Panc1 (cell line): Measurements from ENCODE around the gene ZNF689. TPM values are rescaled to one million over a fixed set of nuclear protein-coding genes. Genes with fewer than 3 reads are reported as not detected.

Source experiments
- ATAC-seq: fragments of 200-7000 bp; cut with Tn5 transposase; 2 replicates; pipeline ENCODE4 v1.9.1; 2020; ENCODE audit warnings: mild to moderate bottlenecking, moderate library complexity
- BruUV-seq: library from RNA; stranded (reverse); fragments of 400-500 nt; replicated peaks from 2 replicates; lab custom pipeline; 2021; lab: Mats Ljungman, UMichigan
- CTCF ChIA-PET: fragments of 300-600 bp; sonication (Branson Sonifier 250); formaldehyde crosslinking; loops from one replicate; lab custom pipeline; 2022; ENCODE audit warnings: antibody characterized with exemption; lab: Charles Lee
- POLR2A ChIA-PET: fragments of 300-600 bp; sonication (Branson Sonifier 250); formaldehyde crosslinking; loops from one replicate; lab custom pipeline; 2022; ENCODE audit warnings: antibody characterized with exemption; lab: Charles Lee
- DNase-seq: peaks from one replicate; pipeline ENCODE4 v3.0.0-alpha.2; 2010; ENCODE audit warnings: low read depth, low spot score
- H3K27ac ChIP-seq: 2 replicates; pipeline ENCODE4 v1.5.1; 2011; ENCODE audit warnings: mild to moderate bottlenecking, low read length, inconsistent platforms
- H3K27me3 ChIP-seq: fragments of 200-500 bp; sonication (Bioruptor generic); 2 replicates; pipeline ENCODE4 v1.6.0; 2014; ENCODE audit warnings: low read length, inconsistent platforms; ENCODE audit not compliant: control insufficient read depth, insufficient read depth
- H3K36me3 ChIP-seq: fragments of 200-500 bp; sonication (Bioruptor generic); 2 replicates; pipeline ENCODE4 v1.5.1; 2014; ENCODE audit warnings: inconsistent platforms, mild to moderate bottlenecking, low read length, moderate library complexity; ENCODE audit not compliant: control insufficient read depth, insufficient read depth
- H3K4me1 ChIP-seq: 2 replicates; pipeline ENCODE4 v1.5.1; 2011; ENCODE audit warnings: inconsistent platforms, mild to moderate bottlenecking, low read length, moderate library complexity; ENCODE audit not compliant: control insufficient read depth, insufficient read depth
- H3K4me3 ChIP-seq, 2 experiments: 2 replicates each; pipeline ENCODE4 v1.5.1; 2011 to 2012; ENCODE audit warnings: low read depth in 2 of 2, low read length in 2 of 2, mild to moderate bottlenecking in 2 of 2, inconsistent platforms in 1 of 2, moderate library complexity in 1 of 2
- H3K9me3 ChIP-seq: fragments of 200-500 bp; sonication (Bioruptor generic); 2 replicates; pipeline ENCODE4 v1.5.1; 2014; ENCODE audit warnings: low read depth, mild to moderate bottlenecking, inconsistent platforms, low read length, moderate library complexity; ENCODE audit not compliant: control insufficient read depth, insufficient read depth
- POLR2AphosphoS5 ChIP-seq: IDR thresholded peaks from 2 replicates; pipeline ENCODE4 v1.6.1; 2012; ENCODE audit warnings: mild to moderate bottlenecking, low read depth, low read length, moderate library complexity
- SIN3A ChIP-seq: IDR thresholded peaks from 2 replicates; pipeline ENCODE4 v1.6.1; 2012; ENCODE audit warnings: low read depth, mild to moderate bottlenecking, low read length, moderate library complexity, borderline replicate concordance; ENCODE audit not compliant: insufficient read depth
- TCF7L2 ChIP-seq: IDR thresholded peaks from 2 replicates; pipeline ENCODE4 v1.6.1; 2011; ENCODE audit warnings: mild to moderate bottlenecking, low read depth, low read length, inconsistent platforms
- in situ Hi-C: cut with HindIII; loops from 2 replicates; pipeline ENCODE4 v1.10.0; 2016; ENCODE audit warnings: low sequenced_read_pairs, low pct_unique_long_range_greater_than_20kb
- intact Hi-C: fragments of 100-400 bp; cut with micrococcal nuclease; formaldehyde crosslinking; loops from one replicate; pipeline ENCODE4 v1.10.0; 2022; ENCODE audit not compliant: unreplicated experiment
- total RNA-seq: library from RNA; stranded (reverse); gene quantifications from one replicate; pipeline ENCODE4 v1.2.1, GENCODE V29; 2021; ENCODE audit not compliant: unreplicated experiment
- TF ChIP-seq, protein P1 (sequence below), 2 experiments: IDR thresholded peaks; 2 replicates each; pipeline ENCODE4 v1.6.1; 2011 to 2012; ENCODE audit warnings: low read depth in 2 of 2, control low read depth in 1 of 2, low read length in 1 of 2, mild to moderate bottlenecking in 1 of 2, moderate library complexity in 1 of 2; ENCODE audit not compliant: insufficient read depth in 1 of 2
- TF ChIP-seq, protein P2 (sequence below): fragments of 450-650 bp; IDR thresholded peaks from 2 replicates; pipeline ENCODE4 v1.5.1; 2017; ENCODE audit warnings: mild to moderate bottlenecking

Gene ZNF689
- total RNA-seq, 1 experiment from 2014 or later, result 16.5 TPM

DNA sequence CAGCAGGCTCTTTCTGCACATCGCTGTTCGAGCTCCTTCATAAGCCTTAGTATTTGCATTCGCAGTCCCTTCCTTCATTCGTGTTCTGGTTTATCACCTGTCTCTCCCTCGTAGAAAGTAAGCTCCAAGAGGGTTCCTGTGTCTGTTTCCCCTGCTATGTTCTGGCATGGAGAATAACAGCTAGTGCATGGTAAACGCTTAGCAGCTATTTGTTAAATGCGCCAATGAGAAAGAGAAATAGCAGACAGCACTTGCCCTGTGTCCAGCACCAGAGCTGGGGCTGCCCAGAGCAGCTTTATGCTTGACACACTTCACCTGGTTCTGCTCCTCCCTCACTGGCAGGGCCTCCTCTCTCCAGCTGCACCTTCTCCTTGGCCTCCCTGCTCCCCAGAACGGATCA lies 44.2 kb downstream of the ZNF689 start:
- intact Hi-C loops (no loop called here), in situ Hi-C loops (no loop called here)
- Histone ChIP-seq H3K4me1 (peaks cover 7% of the 10 kb centered on the region), H3K27ac (no peak overlapping the region), H3K9me3 (no peaks in the 10 kb centered on the region), H3K4me3 (no peak overlapping the region), H3K27me3 (no peaks in the 10 kb centered on the region), H3K36me3 (no peaks in the 10 kb centered on the region)
- ChIA-PET CTCF (no interaction called here), POLR2A (interaction anchor here (0.5 kb wide), 1 partner anchor 14 kb away, joined by 3 read pairs; no protein-coding TSS in a partner anchor)
- DNase-seq, result no peak
- TF ChIP-seq POLR2AphosphoS5 (no peak), TCF7L2 (no peak), SIN3A (no peak)
- TF ChIP-seq, protein P1, sequence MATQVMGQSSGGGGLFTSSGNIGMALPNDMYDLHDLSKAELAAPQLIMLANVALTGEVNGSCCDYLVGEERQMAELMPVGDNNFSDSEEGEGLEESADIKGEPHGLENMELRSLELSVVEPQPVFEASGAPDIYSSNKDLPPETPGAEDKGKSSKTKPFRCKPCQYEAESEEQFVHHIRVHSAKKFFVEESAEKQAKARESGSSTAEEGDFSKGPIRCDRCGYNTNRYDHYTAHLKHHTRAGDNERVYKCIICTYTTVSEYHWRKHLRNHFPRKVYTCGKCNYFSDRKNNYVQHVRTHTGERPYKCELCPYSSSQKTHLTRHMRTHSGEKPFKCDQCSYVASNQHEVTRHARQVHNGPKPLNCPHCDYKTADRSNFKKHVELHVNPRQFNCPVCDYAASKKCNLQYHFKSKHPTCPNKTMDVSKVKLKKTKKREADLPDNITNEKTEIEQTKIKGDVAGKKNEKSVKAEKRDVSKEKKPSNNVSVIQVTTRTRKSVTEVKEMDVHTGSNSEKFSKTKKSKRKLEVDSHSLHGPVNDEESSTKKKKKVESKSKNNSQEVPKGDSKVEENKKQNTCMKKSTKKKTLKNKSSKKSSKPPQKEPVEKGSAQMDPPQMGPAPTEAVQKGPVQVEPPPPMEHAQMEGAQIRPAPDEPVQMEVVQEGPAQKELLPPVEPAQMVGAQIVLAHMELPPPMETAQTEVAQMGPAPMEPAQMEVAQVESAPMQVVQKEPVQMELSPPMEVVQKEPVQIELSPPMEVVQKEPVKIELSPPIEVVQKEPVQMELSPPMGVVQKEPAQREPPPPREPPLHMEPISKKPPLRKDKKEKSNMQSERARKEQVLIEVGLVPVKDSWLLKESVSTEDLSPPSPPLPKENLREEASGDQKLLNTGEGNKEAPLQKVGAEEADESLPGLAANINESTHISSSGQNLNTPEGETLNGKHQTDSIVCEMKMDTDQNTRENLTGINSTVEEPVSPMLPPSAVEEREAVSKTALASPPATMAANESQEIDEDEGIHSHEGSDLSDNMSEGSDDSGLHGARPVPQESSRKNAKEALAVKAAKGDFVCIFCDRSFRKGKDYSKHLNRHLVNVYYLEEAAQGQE (IDR thresholded peaks at IDR 0.05; ENCODE audit: insufficient read depth in 1 of 2, low read depth in 2 of 2, low read length in 1 of 2), result no peak
- TF ChIP-seq, protein P2, sequence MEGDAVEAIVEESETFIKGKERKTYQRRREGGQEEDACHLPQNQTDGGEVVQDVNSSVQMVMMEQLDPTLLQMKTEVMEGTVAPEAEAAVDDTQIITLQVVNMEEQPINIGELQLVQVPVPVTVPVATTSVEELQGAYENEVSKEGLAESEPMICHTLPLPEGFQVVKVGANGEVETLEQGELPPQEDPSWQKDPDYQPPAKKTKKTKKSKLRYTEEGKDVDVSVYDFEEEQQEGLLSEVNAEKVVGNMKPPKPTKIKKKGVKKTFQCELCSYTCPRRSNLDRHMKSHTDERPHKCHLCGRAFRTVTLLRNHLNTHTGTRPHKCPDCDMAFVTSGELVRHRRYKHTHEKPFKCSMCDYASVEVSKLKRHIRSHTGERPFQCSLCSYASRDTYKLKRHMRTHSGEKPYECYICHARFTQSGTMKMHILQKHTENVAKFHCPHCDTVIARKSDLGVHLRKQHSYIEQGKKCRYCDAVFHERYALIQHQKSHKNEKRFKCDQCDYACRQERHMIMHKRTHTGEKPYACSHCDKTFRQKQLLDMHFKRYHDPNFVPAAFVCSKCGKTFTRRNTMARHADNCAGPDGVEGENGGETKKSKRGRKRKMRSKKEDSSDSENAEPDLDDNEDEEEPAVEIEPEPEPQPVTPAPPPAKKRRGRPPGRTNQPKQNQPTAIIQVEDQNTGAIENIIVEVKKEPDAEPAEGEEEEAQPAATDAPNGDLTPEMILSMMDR, result no peak
- ATAC-seq, result no peak
- BruUV-seq, result no TSS peak

DNA sequence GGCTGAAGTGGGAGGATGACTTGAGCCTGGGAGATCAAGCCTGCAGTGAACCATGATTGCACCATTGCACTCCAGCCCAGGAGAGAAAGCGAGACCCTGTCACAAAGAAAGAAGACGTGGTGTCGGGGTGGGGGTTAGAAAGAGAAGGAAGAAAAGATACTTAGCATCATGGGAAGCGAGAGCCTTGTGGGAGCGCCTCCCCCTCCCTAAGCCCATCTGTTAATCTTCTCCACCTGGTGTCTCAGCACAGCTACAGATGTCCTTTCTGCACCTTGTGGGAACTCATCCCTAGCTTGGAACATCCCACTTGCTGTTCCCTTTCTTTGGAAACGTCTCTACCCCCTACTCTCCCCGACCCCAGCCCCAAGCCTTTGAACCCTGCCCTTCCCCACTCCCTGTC lies 44.7 kb downstream of the ZNF689 start:
- Histone ChIP-seq H3K9me3 (no peaks in the 10 kb centered on the region), H3K36me3 (no peaks in the 10 kb centered on the region), H3K27ac (no peak overlapping the region), H3K4me1 (peaks cover 4% of the 10 kb centered on the region; the same call in 1 of the 2 replicates), H3K4me3 (no peak overlapping the region), H3K27me3 (no peaks in the 10 kb centered on the region)
- intact Hi-C loops, result no loop called here
- POLR2A ChIA-PET, result interaction anchor here (0.5 kb wide), 1 partner anchor 14 kb away, joined by 3 read pairs; no protein-coding TSS in a partner anchor
- CTCF ChIA-PET, result no interaction called here
- no TSS peak for BruUV-seq
- ATAC-seq, result no peak
- in situ Hi-C loops, result no loop called here
- no peak for DNase-seq
- TF ChIP-seq SIN3A, result no peak
- TF ChIP-seq, protein P1 (IDR thresholded peaks at IDR 0.05; ENCODE audit: insufficient read depth in 1 of 2, low read depth in 2 of 2, low read length in 1 of 2), result no peak
- TF ChIP-seq, protein P2, result no peak
- no peak for TF ChIP-seq POLR2AphosphoS5
- no peak for TF ChIP-seq TCF7L2
